GM12878 (cell line): ENCODE data around the gene FBXL12. TPM values are rescaled to one million over a fixed set of nuclear protein-coding genes. Genes with fewer than 3 reads are reported as not detected.

Source experiments
- ATAC-seq: fragments of 200-7000 bp; cut with Tn5 transposase; 3 replicates; pipeline ENCODE4 v1.9.1; 2020; ENCODE audit warnings: mild to moderate bottlenecking, moderate library complexity
- BruUV-seq: library from RNA; stranded (reverse); fragments of 400-500 nt; replicated peaks from 2 replicates; lab custom pipeline; 2021; lab: Mats Ljungman, UMichigan
- CTCF ChIA-PET: fragments of 300-600 bp; sonication (Branson Sonifier 250); formaldehyde crosslinking; extraction: SDS; loops from one replicate; lab custom pipeline; 2021; ENCODE audit warnings: inconsistent platforms; lab: Yijun Ruan, JAX
- POLR2A ChIA-PET: fragments of 350-600 bp; formaldehyde crosslinking; extraction: SDS; loops from one replicate; lab custom pipeline; 2021; ENCODE audit warnings: inconsistent platforms; lab: Charles Lee
- RAD21 ChIA-PET: fragments of 300-600 bp; sonication (Branson Sonifier 250); formaldehyde crosslinking; loops from one replicate; lab custom pipeline; 2023; ENCODE audit warnings: antibody characterized with exemption; ENCODE audit not compliant: unreplicated experiment; lab: Charles Lee
- SMC1A ChIA-PET: fragments of 300-600 bp; sonication (Branson Sonifier 250); formaldehyde crosslinking; loops from one replicate; lab custom pipeline; 2023; ENCODE audit not compliant: unreplicated experiment, uncharacterized antibody; lab: Charles Lee
- DNase-seq: peaks from one replicate; pipeline ENCODE4 v3.0.0-alpha.2; 2011; ENCODE audit warnings: low read depth, low spot score
- FAIRE-seq: peaks from 3 replicates; lab custom pipeline; 2011; peaks lifted over from hg19 to GRCh38; lab: Jason Lieb, UNC
- H2AFZ ChIP-seq: 2 replicates; pipeline ENCODE4 v1.6.0; 2011; ENCODE audit warnings: low read depth, low read length, control low read depth; ENCODE audit not compliant: control insufficient read depth
- H3K27ac ChIP-seq: 2 replicates; pipeline ENCODE4 v1.5.1; 2011; ENCODE audit warnings: control low read depth; ENCODE audit not compliant: control insufficient read depth, insufficient read depth
- H3K27me3 ChIP-seq, 2 experiments: replicated peaks in 1 of 2; 2 replicates each; pipeline versions ENCODE4 v1.6.0 to v1.6.1; 2011; ENCODE audit warnings: low read length in 1 of 2; ENCODE audit not compliant: control insufficient read depth in 2 of 2, insufficient read depth in 2 of 2
- H3K36me3 ChIP-seq, 2 experiments: 2 replicates each; pipeline ENCODE4 v1.5.1; 2011; ENCODE audit warnings: low read length in 1 of 2; ENCODE audit not compliant: control insufficient read depth in 2 of 2, insufficient read depth in 2 of 2
- H3K4me1 ChIP-seq: 2 replicates; pipeline ENCODE4 v1.6.1; 2011; ENCODE audit warnings: mild to moderate bottlenecking, low read length, moderate library complexity, mixed read lengths; ENCODE audit not compliant: control insufficient read depth, insufficient read depth
- H3K4me2 ChIP-seq: 2 replicates; pipeline ENCODE4 v1.6.0; 2011; ENCODE audit warnings: control low read depth; ENCODE audit not compliant: control insufficient read depth, insufficient read depth
- H3K4me3 ChIP-seq: fragments of 200-600 bp; sonication (generic); 2 replicates; pipeline ENCODE4 v1.5.1; 2016
- H3K79me2 ChIP-seq: 2 replicates; pipeline ENCODE4 v1.6.0; 2011; ENCODE audit warnings: low read length; ENCODE audit not compliant: control insufficient read depth, insufficient read depth
- H3K9ac ChIP-seq: 2 replicates; pipeline ENCODE4 v1.8.0; 2011; ENCODE audit warnings: low read length, control low read depth, mixed read lengths; ENCODE audit not compliant: control insufficient read depth, insufficient read depth
- H3K9me3 ChIP-seq: replicated peaks from 3 replicates; pipeline ENCODE4 v1.5.1; 2011; ENCODE audit warnings: mild to moderate bottlenecking, low read length; ENCODE audit not compliant: control insufficient read depth, insufficient read depth
- H4K20me1 ChIP-seq: 2 replicates; pipeline ENCODE4 v1.6.0; 2011; ENCODE audit not compliant: control insufficient read depth, insufficient read depth
- ATF2 ChIP-seq: IDR thresholded peaks from 2 replicates; pipeline ENCODE4 v1.6.1; 2012; ENCODE audit warnings: low read length, inconsistent platforms
- CBFB ChIP-seq: IDR thresholded peaks from 2 replicates; pipeline ENCODE4 v1.6.1; 2016; ENCODE audit warnings: antibody characterized with exemption, low read depth
- EP300 ChIP-seq, 2 experiments: fragments of 150-350 bp in 1 of 2; IDR thresholded peaks; 2 replicates each; pipeline ENCODE4 v1.6.1; 2011 to 2012; ENCODE audit warnings: low read depth in 2 of 2, low read length in 2 of 2, borderline replicate concordance in 1 of 2, improper control_type of control experiment in 1 of 2, inconsistent platforms in 1 of 2; ENCODE audit not compliant: control insufficient read depth in 1 of 2
- ESRRA ChIP-seq: IDR thresholded peaks from 2 replicates; pipeline ENCODE4 v1.6.1; 2012; ENCODE audit warnings: mild to moderate bottlenecking, low read length, improper control_type of control experiment
- HDAC2 ChIP-seq: fragments of 200-600 bp; sonication (generic); IDR thresholded peaks from 2 replicates; pipeline ENCODE4 v1.6.1; 2017
- IKZF2 ChIP-seq, 2 experiments: fragments of 450-650 bp; IDR thresholded peaks; 2 replicates each; pipeline ENCODE4 v1.6.1; 2017; ENCODE audit warnings: mild to moderate bottlenecking in 2 of 2, moderate library complexity in 2 of 2
- KLF5 ChIP-seq: fragments of 450-650 bp; IDR thresholded peaks from 2 replicates; pipeline ENCODE4 v1.6.1; 2014; ENCODE audit warnings: mild to moderate bottlenecking; ENCODE audit not compliant: partially characterized antibody
- MAX ChIP-seq: IDR thresholded peaks from 2 replicates; pipeline ENCODE4 v1.6.1; 2012; ENCODE audit warnings: low read depth, low read length, improper control_type of control experiment
- SKIL ChIP-seq: fragments of 450-650 bp; IDR thresholded peaks from 2 replicates; pipeline ENCODE4 v1.6.1; 2017; ENCODE audit warnings: mild to moderate bottlenecking, low read depth, inconsistent platforms; ENCODE audit not compliant: poor library complexity, severe bottlenecking
- WGBS: methylation state at CpG from one replicate; pipeline ENCODE4 v1.1.6; 2016; ENCODE audit warnings: low lambda C conversion rate; ENCODE audit not compliant: insufficient replicate concordance, insufficient coverage; ENCODE audit errors: missing lambda C conversion rate; 5-methylcytosine and 5-hydroxymethylcytosine counted together
- in situ Hi-C: fragments of 300-500 bp; cut with MboI; formaldehyde crosslinking; loops from 9 replicates; pipeline ENCODE4 v1.14.3; 2018; ENCODE audit warnings: mixed read lengths
- intact Hi-C: fragments of 100-400 bp; cut with micrococcal nuclease; formaldehyde crosslinking; loops from one replicate; pipeline ENCODE4 v1.14.2; 2022; ENCODE audit not compliant: unreplicated experiment
- polyA plus RNA-seq, 11 experiments: library from polyadenylated mRNA; depleted of rRNA in 4 of 11; unstranded in 6 of 11; stranded (reverse) in 5 of 11; fragments of >200 nt; fragmentation: Nextera tagmentation in 4 of 11; fragmentation: Illumina TruSeq in 1 of 11; extraction: Ambion mirVana in 4 of 11; extraction: Trizol in 1 of 11; gene quantifications; 1 replicate in 1 of 11; 2 replicates in 10 of 11; pipeline versions ENCODE4 v1.2.1 to v1.2.3, GENCODE V29; 2011 to 2016; ENCODE audit warnings: inconsistent platforms in 2 of 11, missing spikeins in 2 of 11, low read depth in 1 of 11
- total RNA-seq, 4 experiments: library from RNA; depleted of rRNA in 3 of 4; stranded (reverse); fragments of >200 nt in 3 of 4; fragmentation: Illumina TruSeq in 1 of 4; extraction: Trizol in 1 of 4; gene quantifications; 2 replicates each; pipeline versions ENCODE4 v1.2.1 to v1.2.3, GENCODE V29; 2013 to 2021

FBXL12 gene
- total and polyA plus RNA-seq, 10 of the 15 experiments (the other 5 are each of a cell fraction or from before 2014, with no cell fraction given) = 1.4 to 40.0 (median 23.2) TPM

GRCh38 chr19:9842834-9843625 is 24.2 kb upstream of the FBXL12 start:
- no peaks in the 10 kb centered on the region for H4K20me1 ChIP-seq
- in situ Hi-C loops (no loop called here), intact Hi-C loops (no loop called here)
- RAD21 ChIA-PET = no interaction called here
- H3K4me3 ChIP-seq = no peak overlapping the region
- H3K79me2 ChIP-seq = no peaks in the 10 kb centered on the region
- ATAC-seq (no peak), FAIRE-seq (no peak), DNase-seq (no peak)
- TF ChIP-seq MAX = no peak
- no peaks in the 10 kb centered on the region for H3K4me1 ChIP-seq
- H3K36me3 ChIP-seq = peaks cover 24 to 32% of the 10 kb centered on the region in 2 experiments; a peak in 3 of 4 replicates
- H3K9me3 ChIP-seq = no peaks in the 10 kb centered on the region; the same call in 2 of the 3 replicates
- CTCF ChIA-PET = no interaction called here
- SMC1A ChIA-PET = no interaction called here
- no peaks in the 10 kb centered on the region for H3K27me3 ChIP-seq
- no peak overlapping the region for H3K27ac ChIP-seq
- BruUV-seq = no TSS peak
- POLR2A ChIA-PET = no interaction called here
- no peak overlapping the region for H3K4me2 ChIP-seq
- 96% methylated on average over 9 of the region's 9 CpGs for WGBS
- H2AFZ ChIP-seq = no peak overlapping the region
- H3K9ac ChIP-seq = no peak overlapping the region

GRCh38 chr19:9839415-9839814 is 20.5 kb upstream of the FBXL12 start:
- Histone ChIP-seq H3K4me3 (no peak overlapping the region), H3K79me2 (peaks cover 17% of the 10 kb centered on the region), H2AFZ (no peak overlapping the region), H3K9ac (no peak overlapping the region), H3K9me3 (no peaks in the 10 kb centered on the region; the same call in 2 of the 3 replicates), H3K27ac (no peak overlapping the region), H3K4me1 (peaks cover 7% of the 10 kb centered on the region), H3K4me2 (no peak overlapping the region), H3K36me3 (peaks cover 18 to 24% of the 10 kb centered on the region in 2 experiments; a peak in 3 of 4 replicates), H4K20me1 (no peaks in the 10 kb centered on the region), H3K27me3 (no peaks in the 10 kb centered on the region)
- WGBS = 83% methylated on average over 1 of the region's 1 CpG
- FAIRE-seq (no peak), ATAC-seq (no peak), DNase-seq (no peak)
- ChIA-PET CTCF (interaction anchor here (0.6 kb wide), 1 partner anchor 167 kb away, joined by 3 read pairs; no protein-coding TSS in a partner anchor), POLR2A (interaction anchor here (1.0 kb wide), 1 partner anchor 12 kb away, joined by 3 read pairs; the partner anchor contains the start of gene UBL5), SMC1A (interaction anchor here (0.6 kb wide), 1 partner anchor 1327 kb away, joined by 3 read pairs; no protein-coding TSS in a partner anchor), RAD21 (no interaction called here)
- in situ Hi-C loops (no loop called here), intact Hi-C loops (no loop called here)
- no TSS peak for BruUV-seq
- TF ChIP-seq CBFB (no peak), KLF5 (no peak), SKIL (no peak), ATF2 (no peak), EP300 (IDR thresholded peaks at IDR 0.05; ENCODE audit: borderline replicate concordance in 1 of 2, control insufficient read depth in 1 of 2, low read depth in 2 of 2, low read length in 2 of 2) (no peak), HDAC2 (no peak), ESRRA (no peak), IKZF2 (IDR thresholded peaks at IDR 0.05) (no peak)
